Measurements from ENCODE around the gene TM9SF2.
A peak's percentile ranks its signal among the peaks of the same experiment; 100 is the strongest.
"Not testable (repeated sequence)": the region's sequence is repeated elsewhere in the genome, so short reads cannot be mapped to it uniquely, and the experiment has no call there.

Gene TM9SF2

DNA sequence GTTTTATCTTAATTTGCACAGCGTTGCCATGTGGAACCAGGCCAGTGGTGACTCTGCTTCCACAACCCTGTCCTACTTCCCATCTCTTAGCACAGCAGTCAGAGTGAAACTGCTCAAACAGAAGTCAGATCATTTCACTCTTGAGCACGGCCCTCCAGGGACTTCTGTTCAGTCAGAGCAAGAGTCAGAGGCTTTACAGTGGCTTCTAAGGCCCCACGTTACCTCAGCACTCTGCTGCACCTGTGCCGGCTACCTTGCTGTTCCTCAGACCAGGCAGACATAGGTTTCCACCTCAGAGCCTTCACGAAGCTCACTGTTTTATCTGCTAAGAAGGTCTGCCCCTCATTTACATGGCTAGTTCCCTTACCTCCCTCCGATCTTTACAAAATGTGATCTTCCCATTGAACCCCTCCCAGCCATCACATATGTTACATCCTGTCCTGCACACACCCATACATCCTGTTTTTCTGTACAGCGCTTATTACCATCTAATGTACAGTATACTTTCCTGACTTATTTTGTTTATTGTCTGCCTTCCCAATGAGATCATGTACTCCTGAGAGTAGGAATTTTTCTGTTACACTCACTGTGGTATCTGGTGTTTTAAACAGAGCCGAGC lies 41.6 kb downstream of the TM9SF2 start:
- DNase-seq = peak; percentile 49

DNA sequence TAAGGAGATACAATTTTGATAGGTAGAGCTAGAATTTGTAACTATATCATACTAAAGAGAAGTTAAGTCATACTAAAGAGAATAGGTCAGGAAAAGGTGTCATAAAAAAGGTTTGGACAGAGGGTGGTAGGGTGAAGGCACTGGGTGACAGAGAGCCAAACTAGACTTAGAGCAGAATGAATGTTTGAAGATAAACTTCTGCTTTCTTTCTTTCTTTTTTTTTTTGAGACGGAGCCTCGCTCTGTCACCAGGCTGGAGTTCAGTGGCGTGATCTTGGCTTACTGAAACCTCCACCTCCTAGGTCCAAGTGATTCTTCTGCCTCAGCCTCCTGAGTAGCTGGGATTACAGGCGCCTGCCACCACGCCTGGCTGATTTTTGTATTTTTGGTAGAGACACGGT lies 44.1 kb downstream of the TM9SF2 start:
- DNase-seq = no peak

DNA sequence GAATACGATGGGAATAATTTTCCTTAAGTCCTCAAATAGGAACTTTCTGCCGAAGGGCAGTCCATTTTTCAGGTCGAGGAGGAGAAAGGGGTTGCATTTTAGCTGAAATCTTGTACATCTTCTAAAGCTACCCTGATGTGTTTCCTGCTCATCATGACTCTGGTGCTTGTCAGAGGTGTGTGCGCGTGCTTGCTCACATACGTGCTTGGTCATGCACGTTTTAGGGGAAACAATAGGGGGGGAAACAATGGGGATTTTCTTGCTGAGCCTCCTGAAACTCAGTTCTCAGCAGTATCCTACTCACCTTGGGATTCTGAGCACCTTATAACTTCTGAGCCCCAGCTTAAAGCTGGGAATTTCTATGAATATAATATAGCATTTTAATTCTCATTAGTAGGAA lies 44.7 kb downstream of the TM9SF2 start:
- DNase-seq = no peak

DNA sequence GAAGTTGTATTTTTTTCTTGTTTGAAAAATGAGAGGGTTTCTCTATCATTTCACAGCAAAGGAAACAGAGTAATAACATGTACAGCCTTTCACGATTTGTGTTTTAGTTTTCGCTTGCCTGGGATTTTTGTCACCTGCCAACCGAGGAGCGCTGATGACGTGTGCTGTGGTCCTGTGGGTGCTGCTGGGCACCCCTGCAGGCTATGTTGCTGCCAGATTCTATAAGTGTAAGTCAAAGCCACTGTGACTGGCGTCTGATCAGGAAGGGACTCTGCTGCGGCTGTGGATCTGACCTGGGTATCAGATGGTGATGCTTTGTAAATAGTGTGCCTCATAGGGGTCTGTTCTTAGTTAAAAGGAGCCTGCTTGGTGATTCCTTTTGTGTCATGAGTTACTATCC lies 45.6 kb downstream of the TM9SF2 start:
- no peak for DNase-seq

DNA sequence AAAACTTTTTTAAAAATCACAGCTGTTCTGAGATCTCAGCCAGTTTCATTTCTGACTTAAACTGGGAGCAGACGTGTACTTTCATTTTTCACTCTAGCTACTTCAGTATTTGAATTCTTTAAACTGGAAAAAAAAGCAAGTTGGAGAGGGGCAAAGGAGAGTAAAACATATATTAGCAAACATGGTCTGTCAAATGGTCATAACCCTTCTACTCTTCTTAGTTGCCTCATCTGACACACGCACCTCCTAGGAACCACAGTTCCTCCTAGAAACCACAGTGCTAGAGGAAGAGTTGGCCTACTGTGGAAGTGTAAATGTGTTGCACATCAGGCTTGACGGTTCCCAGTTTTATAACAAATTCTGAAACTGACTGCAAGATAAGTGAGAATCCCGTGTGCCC lies 47.2 kb downstream of the TM9SF2 start:
- DNase-seq = no peak

DNA sequence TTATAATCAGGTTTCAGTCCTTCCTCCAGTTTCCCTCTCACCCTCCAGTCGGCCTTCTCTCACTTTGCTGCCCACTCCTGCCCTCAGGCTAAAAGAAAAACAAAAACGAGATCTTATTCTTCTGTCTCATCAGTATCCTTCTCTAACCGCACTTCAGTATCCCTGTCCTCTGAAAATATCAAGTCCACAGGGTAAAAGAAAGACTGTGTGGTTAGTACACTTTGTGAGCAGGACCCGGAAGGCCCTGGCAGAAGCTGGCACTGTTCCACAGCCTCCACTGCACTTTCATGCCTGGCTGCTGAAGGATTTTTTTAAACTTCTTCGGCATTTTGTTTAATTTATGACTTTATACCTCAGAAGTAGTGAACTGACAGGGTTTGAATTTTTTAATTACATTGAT lies 51.8 kb downstream of the TM9SF2 start:
- no peak for DNase-seq

DNA sequence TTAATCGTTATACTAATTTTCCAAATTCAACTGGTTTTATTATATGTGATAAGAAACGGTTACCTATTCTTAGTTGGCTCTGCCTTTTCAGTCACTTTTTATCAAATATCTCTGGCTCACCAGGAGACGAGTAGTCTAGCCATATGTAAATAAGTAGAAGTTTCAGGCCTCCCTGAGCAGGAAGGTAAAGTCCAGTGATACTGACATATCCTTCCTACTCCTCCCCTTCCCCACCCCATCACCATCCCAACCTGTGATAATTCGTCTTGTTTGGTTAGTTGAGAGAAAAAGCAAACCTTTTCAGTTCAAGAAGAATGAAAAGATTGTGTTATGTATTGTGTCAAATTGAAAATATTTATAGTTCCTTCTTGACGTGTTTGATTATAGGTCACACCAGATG lies 53.9 kb downstream of the TM9SF2 start:
- no peak for DNase-seq

DNA sequence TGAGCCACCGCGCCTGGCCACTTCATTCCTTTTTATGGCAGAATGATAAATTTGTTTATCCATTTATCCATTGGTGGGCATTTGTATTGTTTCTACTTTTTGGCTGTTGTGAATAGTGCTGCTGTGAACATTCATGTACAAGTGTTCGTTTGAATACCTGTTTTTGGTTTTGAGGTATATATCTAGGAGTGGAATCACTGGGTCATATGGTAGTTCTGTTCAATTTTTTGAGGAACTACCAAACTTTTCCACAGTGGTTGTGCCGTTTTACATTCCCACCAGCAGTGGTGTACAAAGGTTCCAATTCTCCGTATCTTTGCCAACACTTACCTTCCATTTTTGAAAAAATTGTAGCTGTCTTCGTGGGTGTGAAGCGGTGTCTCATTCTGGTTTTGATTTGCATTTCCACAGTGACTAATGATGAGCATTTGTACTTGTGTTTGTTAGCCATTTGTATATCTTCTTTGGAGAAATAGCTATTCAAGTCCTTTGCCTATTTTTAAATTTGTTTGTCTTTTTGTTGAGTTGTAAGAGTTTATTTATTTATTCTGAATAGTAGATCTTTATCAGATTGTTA lies 55.7 kb downstream of the TM9SF2 start:
- no peak for DNase-seq

DNA sequence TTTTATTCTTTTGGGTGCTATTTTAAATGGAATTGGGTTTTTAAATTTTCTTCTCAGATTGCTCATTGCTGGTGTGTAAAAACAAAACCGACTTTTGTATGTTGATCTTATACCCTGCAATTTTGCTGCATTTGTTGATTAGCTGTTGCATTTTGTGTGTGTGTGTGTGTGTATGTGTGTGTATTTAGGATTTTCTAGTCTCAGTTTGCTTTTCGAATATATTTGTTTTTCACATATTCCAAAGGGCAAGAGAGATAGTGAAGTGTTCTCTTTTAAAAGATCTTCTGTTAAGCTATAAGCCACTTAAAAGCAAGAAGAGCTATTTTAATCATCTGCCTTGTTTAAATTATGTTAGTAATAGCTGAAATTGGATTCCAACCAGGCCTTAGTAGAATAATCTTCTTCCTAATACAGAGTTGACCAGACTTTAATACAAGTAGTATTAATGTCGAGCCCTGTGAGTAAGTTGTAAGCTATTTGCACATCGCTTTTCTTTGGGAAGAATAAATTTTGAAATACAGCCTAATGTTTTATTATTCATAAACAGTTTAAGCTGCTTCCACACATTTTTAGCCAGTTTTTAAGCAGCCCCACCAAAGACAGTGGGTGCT lies 57.4 kb downstream of the TM9SF2 start:
- no peak for DNase-seq

DNA sequence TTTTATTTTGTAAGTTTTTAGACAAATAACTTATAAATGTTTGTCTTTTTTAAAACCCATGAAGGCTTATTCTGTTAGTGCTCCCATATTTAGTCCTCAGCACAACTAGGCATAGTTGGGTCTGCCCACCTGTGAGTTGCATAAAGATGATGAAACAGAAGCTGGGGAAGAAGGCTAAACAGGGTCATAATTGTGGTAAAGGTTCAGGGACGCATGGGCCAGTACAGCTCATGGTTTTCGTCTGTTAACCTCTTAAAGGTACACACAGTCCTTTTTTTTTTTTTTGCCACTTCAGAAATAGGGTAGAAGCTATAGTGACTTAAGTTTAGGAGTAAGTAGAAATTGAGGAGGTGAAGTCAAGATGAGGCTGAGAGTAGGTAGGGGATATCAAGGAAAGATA lies 58.3 kb downstream of the TM9SF2 start:
- DNase-seq = no peak

DNA sequence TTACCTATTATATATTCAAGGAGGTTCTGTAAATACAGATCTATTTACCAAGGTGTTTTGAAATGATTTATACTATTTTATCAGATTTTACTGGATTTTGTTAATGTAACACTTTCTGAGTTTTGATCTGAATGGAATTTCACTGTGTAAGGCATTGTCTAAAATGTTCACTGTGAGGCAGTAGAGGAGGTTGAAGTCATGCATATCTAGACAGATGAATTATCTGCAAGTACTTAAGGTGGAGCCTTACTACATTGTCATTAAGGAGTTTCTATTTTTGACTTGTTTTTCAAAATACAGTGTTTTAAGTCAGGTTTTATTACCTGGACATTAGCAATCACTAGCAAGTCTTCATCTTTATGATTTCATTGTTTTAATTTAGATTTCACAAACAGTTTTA lies 62.1 kb downstream of the TM9SF2 start:
- no peak for DNase-seq

DNA sequence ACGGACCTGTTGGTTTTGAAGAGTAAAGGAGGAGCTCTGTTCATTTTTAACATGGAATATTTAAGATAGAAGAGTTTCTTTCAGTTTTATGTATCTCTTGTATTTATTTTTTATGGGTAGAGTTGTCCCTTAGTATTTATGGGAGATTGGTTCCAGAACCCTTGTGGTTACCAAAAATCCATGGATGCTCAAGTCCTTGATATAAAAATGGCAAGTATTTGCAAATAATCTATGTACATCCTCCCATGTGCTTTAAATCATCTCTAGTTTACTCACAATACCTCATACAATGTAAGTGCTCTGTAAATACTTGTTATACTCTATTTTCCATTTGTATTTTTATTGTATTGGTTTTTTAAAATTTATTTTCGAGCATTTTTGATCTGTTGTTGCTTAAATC lies 63.1 kb downstream of the TM9SF2 start:
- DNase-seq = no peak

DNA sequence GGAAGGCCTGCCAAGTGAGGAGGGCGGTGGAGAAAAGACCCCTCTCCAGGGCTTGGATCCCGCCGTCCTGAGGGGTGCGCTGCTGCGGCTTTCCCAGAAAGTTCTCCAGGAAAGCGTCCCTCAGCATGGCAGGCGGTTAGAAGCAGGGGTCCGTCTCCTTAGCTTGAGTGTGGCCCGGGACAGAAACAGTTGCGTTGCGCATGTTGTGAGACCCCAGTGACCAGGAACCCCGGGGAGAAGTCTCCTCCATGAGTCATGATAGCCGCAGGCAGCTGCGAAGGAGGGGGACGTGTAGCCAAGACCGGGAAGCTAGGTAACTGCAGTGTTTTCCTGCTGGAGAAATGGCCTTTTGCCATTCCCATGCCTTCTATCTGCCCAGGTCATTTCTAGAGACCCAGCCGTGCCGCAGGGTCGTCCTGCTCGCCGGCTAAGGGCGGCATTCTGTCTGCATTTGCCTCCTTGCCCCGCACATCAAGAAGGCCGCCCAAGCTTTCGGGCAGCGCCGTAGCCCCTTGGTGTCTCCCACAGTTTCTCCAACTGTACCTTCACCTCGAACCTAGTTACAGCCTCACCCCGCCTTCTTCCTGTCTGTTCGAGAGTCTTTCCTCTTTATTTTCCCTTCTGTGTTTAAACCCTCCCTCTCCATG lies 64.3 kb downstream of the TM9SF2 start:
- no peak for DNase-seq

DNA sequence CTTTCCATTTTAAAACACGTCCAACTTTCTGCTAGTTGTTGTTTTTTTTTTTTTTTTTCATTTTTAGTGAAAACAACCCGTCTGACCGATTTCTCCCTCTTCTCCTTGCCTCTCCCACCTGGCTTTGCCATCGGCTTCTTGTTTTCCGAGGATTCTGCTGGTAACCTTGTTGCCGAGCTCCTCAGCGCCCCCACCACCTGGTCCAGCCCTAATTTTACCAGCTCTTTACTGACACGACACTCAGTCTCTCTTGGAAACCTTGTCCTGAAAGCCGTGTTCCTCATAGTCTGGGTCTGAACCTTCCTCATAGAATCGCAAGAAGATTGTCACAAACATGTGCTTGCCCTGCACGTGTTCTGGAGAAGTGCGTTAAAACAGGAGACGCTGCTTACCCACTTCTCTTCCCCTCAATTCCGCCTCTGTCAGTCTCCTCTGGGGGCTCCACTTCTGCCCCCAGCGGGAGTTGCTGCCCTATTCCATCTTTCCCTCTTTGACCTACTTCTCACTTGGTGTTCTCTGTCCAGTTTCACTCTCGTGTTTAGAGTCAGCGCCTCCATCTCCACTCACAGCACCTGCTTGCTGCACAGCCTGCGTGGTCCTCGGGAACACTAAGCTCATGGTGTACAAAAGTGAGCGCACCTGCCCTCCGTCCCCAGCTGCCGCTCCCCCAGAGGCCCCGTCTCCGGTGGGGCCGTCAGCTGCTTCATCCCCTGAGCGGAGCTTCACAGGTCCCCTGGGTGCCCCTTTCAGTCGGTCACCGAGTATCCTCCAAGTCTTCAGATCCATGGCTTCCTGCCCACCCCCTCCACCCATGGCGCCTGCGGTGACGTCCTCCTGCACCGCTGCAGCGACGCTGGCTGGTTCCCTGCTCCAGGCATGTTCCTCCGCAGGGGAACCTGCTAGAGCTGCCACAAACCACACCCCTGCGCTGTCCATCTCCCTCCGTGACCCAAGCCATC lies 65.1 kb downstream of the TM9SF2 start:
- DNase-seq = no peak

DNA sequence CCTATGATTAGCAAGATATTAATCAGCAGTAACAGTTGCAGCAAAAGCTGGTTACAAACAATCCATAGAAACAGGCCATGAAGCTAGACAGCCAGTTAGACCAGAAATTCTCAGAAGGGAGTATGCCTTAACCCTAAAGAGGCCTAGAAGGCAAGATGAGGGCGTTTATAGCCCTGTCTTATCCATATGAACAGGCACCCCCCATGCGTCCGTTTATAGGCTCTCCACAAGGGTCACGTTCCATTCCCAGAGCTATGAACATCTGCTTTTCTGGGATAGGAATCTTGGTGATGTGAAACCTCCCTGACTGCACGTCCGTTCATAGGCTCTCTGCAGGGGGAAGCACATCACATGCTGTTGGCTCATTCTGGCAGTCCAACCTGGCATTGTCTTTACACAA lies 67.6 kb downstream of the TM9SF2 start:
- DNase-seq = not testable (repeated sequence)

DNA sequence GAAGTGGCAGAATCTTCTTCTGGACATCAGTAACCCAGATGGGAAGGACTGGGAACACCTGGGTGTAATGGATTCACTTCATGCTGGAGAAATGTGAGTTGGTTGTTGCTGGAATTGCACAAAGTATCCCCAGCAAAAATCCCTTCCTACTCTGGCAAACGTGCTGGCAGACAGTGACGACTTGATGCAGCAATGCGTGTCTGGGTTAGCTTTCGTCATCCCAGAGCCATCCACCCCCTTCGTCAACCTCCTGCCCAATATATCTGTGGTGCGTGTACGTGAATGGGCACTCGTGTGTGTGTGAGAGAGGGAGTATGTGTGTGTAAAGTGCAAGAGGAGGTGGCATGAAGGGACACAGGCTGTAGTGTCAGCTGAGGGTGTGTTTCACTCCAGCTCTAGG lies 70.9 kb downstream of the TM9SF2 start:
- DNase-seq = no peak

DNA sequence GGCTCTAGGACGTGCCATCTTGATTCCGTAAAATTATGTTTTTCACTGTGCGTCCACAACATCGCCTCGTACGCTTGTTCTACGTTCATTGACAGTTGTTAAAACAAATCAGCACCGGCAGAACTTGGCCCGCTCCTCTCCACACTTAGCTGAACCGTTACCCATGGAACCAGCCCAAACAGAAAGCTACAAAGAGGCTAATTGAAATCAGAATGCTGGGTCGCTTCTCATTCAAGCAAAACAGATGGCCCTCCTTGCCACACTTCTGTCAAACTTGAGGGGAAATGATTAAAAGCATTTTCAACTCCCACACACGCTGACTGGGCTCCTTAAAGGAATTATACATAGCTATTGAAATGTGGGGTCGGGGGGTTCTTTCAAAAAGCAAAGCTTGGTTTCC lies 71.6 kb downstream of the TM9SF2 start:
- DNase-seq = no peak

DNA sequence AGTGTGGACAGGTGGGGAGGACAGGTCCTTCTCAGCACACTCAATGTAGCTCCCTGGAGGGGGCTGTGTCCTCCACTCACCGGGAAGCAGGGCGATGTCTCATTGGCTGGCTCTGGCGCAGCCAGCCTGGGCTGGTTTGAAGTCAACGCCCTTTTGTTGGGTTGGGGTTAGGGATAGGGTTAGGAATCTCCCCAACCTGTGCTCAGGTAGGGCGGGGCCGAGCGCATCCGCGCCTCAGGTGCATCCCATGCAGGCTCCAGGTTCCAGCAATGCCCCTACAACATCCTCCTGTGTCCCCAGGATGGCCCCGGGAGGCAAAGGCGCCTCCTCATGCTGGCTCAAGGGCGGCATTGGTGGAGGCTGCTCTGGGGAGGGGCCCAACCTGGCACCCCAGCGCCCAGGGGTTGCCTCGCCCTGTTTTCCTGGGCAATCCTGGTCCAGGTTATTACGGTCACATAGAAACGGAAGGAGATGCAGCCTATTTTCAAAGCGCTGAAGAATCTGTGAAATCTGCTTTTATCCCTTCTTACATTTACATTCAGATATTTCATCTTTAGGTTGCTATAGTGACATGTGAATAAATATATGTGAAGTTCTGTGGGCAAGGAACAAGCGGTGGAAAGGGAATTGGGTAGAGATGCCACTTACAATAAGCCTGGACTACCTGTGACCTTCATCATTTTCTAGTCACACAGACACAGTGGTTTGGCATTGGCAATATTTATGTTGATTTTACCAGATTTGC lies 74.3 kb downstream of the TM9SF2 start:
- no peak for DNase-seq

DNA sequence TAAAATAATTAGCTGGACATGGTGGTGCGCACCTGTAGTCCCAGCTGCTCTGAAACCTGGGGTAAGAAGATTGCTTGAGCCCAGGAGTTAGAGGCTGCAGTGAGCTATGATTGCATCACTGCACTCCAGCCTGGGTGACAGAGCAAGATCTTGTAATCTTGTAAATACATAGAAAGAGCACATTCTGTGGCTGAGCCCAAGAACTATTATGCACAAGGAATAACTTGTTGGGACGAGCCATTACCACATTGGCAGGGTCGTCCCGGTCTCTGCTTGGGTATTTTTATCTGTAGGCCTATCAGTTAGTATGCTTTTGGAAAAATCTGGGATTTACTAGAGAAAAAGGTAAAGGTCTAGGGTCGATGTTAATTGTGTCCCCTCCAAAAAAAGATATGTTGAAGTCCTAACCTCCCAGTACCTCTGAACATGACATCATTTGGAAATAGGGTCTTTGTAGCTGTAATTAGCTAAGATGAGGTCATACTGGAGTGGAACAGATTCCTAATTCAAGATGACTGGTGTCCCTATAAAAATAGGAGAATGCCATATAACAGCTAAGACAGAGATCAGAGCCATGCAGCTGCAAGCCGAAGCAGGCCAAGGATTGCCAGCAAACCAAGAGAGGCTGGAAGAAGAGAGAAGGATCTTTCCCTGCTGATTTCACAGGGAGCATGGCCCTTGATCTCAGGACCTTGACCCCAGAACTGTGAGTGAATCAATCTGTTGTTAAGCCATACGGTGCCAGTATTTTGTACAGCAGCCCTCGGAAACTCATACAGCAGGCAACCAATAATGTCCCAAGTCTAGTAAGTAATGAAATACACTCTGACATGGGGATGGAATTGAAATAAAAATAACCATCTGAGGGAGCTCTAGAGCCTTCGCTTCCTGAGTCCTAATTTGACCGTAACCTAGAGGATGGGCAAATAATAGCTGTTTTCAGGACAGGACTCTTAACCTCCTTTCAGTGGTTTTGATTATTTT lies 77.0 kb downstream of the TM9SF2 start:
- DNase-seq = no peak

DNA sequence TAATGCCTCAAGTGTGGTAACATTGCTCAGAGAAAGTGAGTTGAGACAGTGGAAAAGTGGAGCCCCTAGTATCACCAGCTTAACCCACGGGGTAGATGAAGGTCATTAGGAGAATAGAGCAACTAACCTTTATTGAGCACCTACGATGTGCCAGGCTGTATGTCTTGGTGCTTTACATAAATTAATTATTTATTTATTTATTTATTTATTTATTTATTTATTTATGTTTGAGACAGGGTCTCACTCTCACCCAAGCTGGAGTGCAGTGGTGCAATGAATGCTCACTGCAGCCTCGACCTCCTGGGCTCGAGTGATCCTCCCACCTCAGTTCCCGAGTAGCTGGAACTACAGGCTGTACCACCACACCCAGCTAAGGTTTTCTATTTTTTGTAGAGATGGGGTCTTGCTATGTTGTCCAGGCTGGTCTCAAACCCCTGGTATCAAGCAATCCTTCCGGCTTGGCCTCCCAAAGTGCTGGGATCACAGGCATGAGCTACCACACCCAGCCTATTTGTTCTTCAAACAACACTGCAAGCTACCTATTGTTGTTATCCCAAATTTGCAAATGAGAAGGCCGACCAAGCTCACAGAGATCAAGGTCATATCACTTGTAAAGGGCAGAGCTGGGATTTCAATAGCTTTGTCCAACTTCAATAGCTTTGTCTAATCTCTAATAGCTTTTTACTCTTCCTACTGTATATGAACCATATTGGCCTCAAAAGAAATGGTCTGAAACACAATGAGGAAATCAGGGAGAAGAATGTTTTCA lies 79.4 kb downstream of the TM9SF2 start:
- no peak for DNase-seq

Data from activated naive CD4-positive, alpha-beta T cell treated with anti-CD3 and anti-CD28 coated beads, Interleukin-2, amount 50 U/mL, for 16 hours (primary cell).